H9 (cell line): ENCODE measurements around the gene TYW5. TPM values are rescaled to one million over a fixed set of nuclear protein-coding genes. Genes with fewer than 3 reads are reported as not detected.

Experiments used
- DNase-seq: peaks from one replicate; pipeline ENCODE4 v3.0.0-alpha.2; 2017
- H2AFZ ChIP-seq: one replicate; pipeline ENCODE4 v1.6.1; 2013; ENCODE audit warnings: mild to moderate bottlenecking, low read length, control low read depth, moderate library complexity
- H2AK5ac ChIP-seq: 2 replicates; pipeline ENCODE4 v1.6.1; 2013; ENCODE audit warnings: low read length, control low read depth, mixed read lengths; ENCODE audit not compliant: insufficient read length
- H2BK120ac ChIP-seq: one replicate; pipeline ENCODE4 v1.6.1; 2013; ENCODE audit warnings: low read depth, mild to moderate bottlenecking, low read length, control low read depth, inconsistent platforms; ENCODE audit not compliant: poor library complexity, severe bottlenecking
- H2BK12ac ChIP-seq: 2 replicates; pipeline ENCODE4 v1.6.1; 2013; ENCODE audit warnings: low read length, control low read depth, mixed read lengths, low read depth; ENCODE audit not compliant: insufficient read length
- H2BK15ac ChIP-seq: 2 replicates; pipeline ENCODE4 v1.6.1; 2013; ENCODE audit warnings: low read depth, low read length, control low read depth
- H2BK20ac ChIP-seq: one replicate; pipeline ENCODE4 v1.6.1; 2013; ENCODE audit warnings: low read depth, mild to moderate bottlenecking, low read length, control low read depth, inconsistent platforms; ENCODE audit not compliant: poor library complexity, severe bottlenecking
- H2BK5ac ChIP-seq: 2 replicates; pipeline ENCODE4 v1.6.1; 2013; ENCODE audit warnings: low read length, control low read depth, mixed read lengths; ENCODE audit not compliant: insufficient read length
- H3K14ac ChIP-seq: 2 replicates; pipeline ENCODE4 v1.6.1; 2013; ENCODE audit warnings: low read length, control low read depth; ENCODE audit not compliant: insufficient read depth
- H3K18ac ChIP-seq: 2 replicates; pipeline ENCODE4 v1.6.1; 2013; ENCODE audit warnings: low read depth, mild to moderate bottlenecking, mixed read lengths, low read length, control low read depth; ENCODE audit not compliant: insufficient read length
- H3K23ac ChIP-seq: 2 replicates; pipeline ENCODE4 v1.6.1; 2013; ENCODE audit warnings: low read length, control low read depth, mixed read lengths, low read depth; ENCODE audit not compliant: insufficient read length
- H3K23me2 ChIP-seq: 2 replicates; pipeline ENCODE4 v1.6.1; 2013; ENCODE audit warnings: low read depth, mild to moderate bottlenecking, mixed read lengths, low read length, control low read depth; ENCODE audit not compliant: insufficient read length, poor library complexity, severe bottlenecking
- H3K27ac ChIP-seq: 2 replicates; pipeline ENCODE4 v1.5.1; 2013; ENCODE audit warnings: low read length, control low read depth, mixed read lengths, low read depth; ENCODE audit not compliant: insufficient read length
- H3K27me3 ChIP-seq: 2 replicates; pipeline ENCODE4 v1.6.1; 2013; ENCODE audit warnings: low read length, control low read depth, inconsistent platforms; ENCODE audit not compliant: insufficient read depth
- H3K4ac ChIP-seq: 2 replicates; pipeline ENCODE4 v1.6.1; 2013; ENCODE audit warnings: low read depth, mild to moderate bottlenecking, control low read depth, inconsistent platforms, low read length, moderate library complexity
- H3K4me1 ChIP-seq: 2 replicates; pipeline ENCODE4 v1.6.1; 2013; ENCODE audit warnings: low read length, control low read depth, inconsistent platforms; ENCODE audit not compliant: insufficient read depth
- H3K4me2 ChIP-seq: 2 replicates; pipeline ENCODE4 v1.6.1; 2013; ENCODE audit warnings: low read length, control low read depth, mixed read lengths; ENCODE audit not compliant: insufficient read length, insufficient read depth
- H3K56ac ChIP-seq: 2 replicates; pipeline ENCODE4 v1.6.1; 2013; ENCODE audit warnings: low read depth, mild to moderate bottlenecking, mixed read lengths, low read length, control low read depth; ENCODE audit not compliant: insufficient read length
- H3K79me1 ChIP-seq: 2 replicates; pipeline ENCODE4 v1.6.1; 2013; ENCODE audit warnings: low read depth, mild to moderate bottlenecking, moderate library complexity, low read length, control low read depth, inconsistent platforms; ENCODE audit not compliant: insufficient read depth, poor library complexity, severe bottlenecking
- H3K79me2 ChIP-seq: 2 replicates; pipeline ENCODE4 v1.6.1; 2013; ENCODE audit warnings: low read length, control low read depth, inconsistent platforms; ENCODE audit not compliant: insufficient read depth
- H3K9ac ChIP-seq: 2 replicates; pipeline ENCODE4 v1.6.1; 2013; ENCODE audit warnings: low read length, control low read depth, mixed read lengths; ENCODE audit not compliant: insufficient read length; ENCODE audit errors: extremely low read depth
- H3K9me3 ChIP-seq: one replicate; pipeline ENCODE4 v1.6.1; 2013; ENCODE audit warnings: low read depth, low read length, inconsistent platforms; ENCODE audit not compliant: control insufficient read depth
- H3T11ph ChIP-seq: one replicate; pipeline ENCODE4 v1.6.1; 2013; ENCODE audit warnings: mild to moderate bottlenecking, low read length, control low read depth, inconsistent platforms
- H4K20me1 ChIP-seq: one replicate; pipeline ENCODE4 v1.6.1; 2013; ENCODE audit not compliant: control insufficient read depth, insufficient read length, insufficient read depth
- H4K5ac ChIP-seq: 2 replicates; pipeline ENCODE4 v1.6.1; 2013; ENCODE audit warnings: low read depth, mild to moderate bottlenecking, mixed read lengths, low read length, control low read depth; ENCODE audit not compliant: insufficient read length
- H4K8ac ChIP-seq: replicated peaks from 2 replicates; pipeline ENCODE4 v1.6.1; 2013; ENCODE audit warnings: low read length, control low read depth, mixed read lengths, low read depth; ENCODE audit not compliant: insufficient read length
- H4K91ac ChIP-seq: 2 replicates; pipeline ENCODE4 v1.6.1; 2013; ENCODE audit warnings: low read depth, mild to moderate bottlenecking, moderate library complexity, mixed read lengths, low read length, control low read depth; ENCODE audit not compliant: insufficient read length
- H3K27ac Mint-ChIP-seq, 3 experiments: 2 replicates in 2 of 3; 3 replicates in 1 of 3; pipeline ENCODE4 v1.8.0; 2020 to 2021; ENCODE audit warnings: mixed read lengths in 3 of 3, mild to moderate bottlenecking in 1 of 3, moderate library complexity in 1 of 3
- H3K27me3 Mint-ChIP-seq: 2 replicates; pipeline ENCODE4 v1.8.0; 2021; ENCODE audit warnings: low read depth, mild to moderate bottlenecking, moderate library complexity, mixed read lengths
- H3K36me3 Mint-ChIP-seq, 3 experiments: 2 replicates in 2 of 3; 3 replicates in 1 of 3; pipeline ENCODE4 v1.8.0; 2020 to 2021; ENCODE audit warnings: low read depth in 3 of 3, mixed read lengths in 3 of 3; ENCODE audit not compliant: insufficient read depth in 1 of 3
- H3K4me1 Mint-ChIP-seq, 2 experiments: 2 replicates each; pipeline ENCODE4 v1.8.0; 2020; ENCODE audit warnings: mixed read lengths in 2 of 2
- H3K4me3 Mint-ChIP-seq, 2 experiments: 2 replicates in 1 of 2; 3 replicates in 1 of 2; pipeline ENCODE4 v1.8.0; 2020 to 2021; ENCODE audit warnings: mild to moderate bottlenecking in 2 of 2, mixed read lengths in 2 of 2, moderate library complexity in 1 of 2
- H3K9me3 Mint-ChIP-seq, 2 experiments: 2 replicates in 1 of 2; 3 replicates in 1 of 2; pipeline ENCODE4 v1.8.0; 2020; ENCODE audit warnings: mild to moderate bottlenecking in 2 of 2, mixed read lengths in 2 of 2, moderate library complexity in 1 of 2
- WGBS: extraction: QIAGEN DNeasy Blood & Tissue Kit; methylation state at CpG from one replicate; pipeline ENCODE4 v1.1.7; 2013; ENCODE audit warnings: missing lambda C conversion rate, low lambda C conversion rate, mixed read lengths; ENCODE audit not compliant: insufficient read length; ENCODE audit errors: extremely low coverage; 5-methylcytosine and 5-hydroxymethylcytosine counted together
- total RNA-seq: library from RNA; stranded (reverse); gene quantifications from 2 replicates; pipeline ENCODE4 v1.2.1, GENCODE V29; 2021
- TF ChIP-seq, protein P1 (sequence below): fragments of 200-600 bp; sonication (generic); conservative IDR thresholded peaks from 3 replicates; pipeline ENCODE4 v1.8.0; 2021; ENCODE audit warnings: antibody characterized with exemption, mild to moderate bottlenecking

The TYW5 gene
- total RNA-seq, 1 experiment from 2014 or later = 17.7 TPM

DNA sequence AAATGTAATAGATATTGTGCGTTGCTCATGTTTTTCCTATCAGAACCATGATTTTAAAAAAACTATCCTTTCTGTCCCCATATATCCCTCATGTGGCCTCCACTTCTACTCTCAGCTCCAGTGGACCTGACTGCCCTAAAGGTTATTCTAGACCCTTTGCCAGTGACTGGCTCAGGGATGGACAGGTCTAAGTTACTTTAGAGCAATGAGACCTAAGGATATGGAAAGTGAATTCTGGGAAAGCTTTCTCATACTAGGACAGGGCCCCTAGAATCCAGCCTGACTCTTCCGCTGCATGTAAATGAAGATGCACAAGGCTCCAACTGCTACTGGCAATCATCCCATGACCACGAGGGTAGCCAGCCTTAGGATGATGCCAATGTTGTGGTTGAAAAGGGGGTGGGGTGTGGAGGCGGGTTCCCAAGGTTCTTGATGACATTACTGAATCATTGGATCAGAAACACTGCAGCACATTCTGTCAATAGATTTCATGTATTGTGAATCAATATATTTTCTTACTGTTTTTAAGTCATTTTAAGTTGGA is 22.9 kb downstream of the TYW5 start:
- no peak overlapping the region for H3K18ac ChIP-seq
- no peak overlapping the region for H2BK120ac ChIP-seq
- H3K27ac ChIP-seq = peak overlapping the region; percentile 26
- H4K8ac ChIP-seq = no peak overlapping the region
- Mint-ChIP-seq H3K4me3 (no peak overlapping the region; a peak in 1 of 5 replicates), H3K36me3 (peaks cover 9 to 54% (median 38%) of the 10 kb centered on the region in 3 experiments; a peak in 6 of 7 replicates), H3K9me3 (no peaks in the 10 kb centered on the region), H3K27ac (peak overlapping the region in 1 of 3 experiments; percentile 85; a peak in 1 of 7 replicates), H3K4me1 (peaks cover 20% of the 10 kb centered on the region in 2 experiments), H3K27me3 (no peaks in the 10 kb centered on the region)
- no peak overlapping the region for H4K91ac ChIP-seq
- no peak overlapping the region for H3K56ac ChIP-seq
- H3K79me2 ChIP-seq = no peaks in the 10 kb centered on the region
- H3T11ph ChIP-seq = no peak overlapping the region
- H2BK20ac ChIP-seq = no peak overlapping the region
- H3K4ac ChIP-seq = no peak overlapping the region
- H2AK5ac ChIP-seq = no peak overlapping the region
- no peak overlapping the region for H3K9ac ChIP-seq
- H3K4me1 ChIP-seq = no peaks in the 10 kb centered on the region
- H2BK5ac ChIP-seq = no peak overlapping the region
- H4K5ac ChIP-seq = no peak overlapping the region
- H3K4me2 ChIP-seq = no peak overlapping the region
- H2BK12ac ChIP-seq = no peak overlapping the region
- no peaks in the 10 kb centered on the region for H3K9me3 ChIP-seq
- H3K79me1 ChIP-seq = no peaks in the 10 kb centered on the region
- H2BK15ac ChIP-seq = no peak overlapping the region
- H4K20me1 ChIP-seq = no peaks in the 10 kb centered on the region
- no peak overlapping the region for H3K23ac ChIP-seq
- no CpG with 5 or more reads among the region's 4 CpGs for whole genome bisulfite sequencing
- H3K27me3 ChIP-seq = no peaks in the 10 kb centered on the region
- H3K14ac ChIP-seq = no peak overlapping the region
- no peaks in the 10 kb centered on the region for H3K23me2 ChIP-seq
- H2AFZ ChIP-seq = no peak overlapping the region
- DNase-seq = no peak
- TF ChIP-seq, protein P1, sequence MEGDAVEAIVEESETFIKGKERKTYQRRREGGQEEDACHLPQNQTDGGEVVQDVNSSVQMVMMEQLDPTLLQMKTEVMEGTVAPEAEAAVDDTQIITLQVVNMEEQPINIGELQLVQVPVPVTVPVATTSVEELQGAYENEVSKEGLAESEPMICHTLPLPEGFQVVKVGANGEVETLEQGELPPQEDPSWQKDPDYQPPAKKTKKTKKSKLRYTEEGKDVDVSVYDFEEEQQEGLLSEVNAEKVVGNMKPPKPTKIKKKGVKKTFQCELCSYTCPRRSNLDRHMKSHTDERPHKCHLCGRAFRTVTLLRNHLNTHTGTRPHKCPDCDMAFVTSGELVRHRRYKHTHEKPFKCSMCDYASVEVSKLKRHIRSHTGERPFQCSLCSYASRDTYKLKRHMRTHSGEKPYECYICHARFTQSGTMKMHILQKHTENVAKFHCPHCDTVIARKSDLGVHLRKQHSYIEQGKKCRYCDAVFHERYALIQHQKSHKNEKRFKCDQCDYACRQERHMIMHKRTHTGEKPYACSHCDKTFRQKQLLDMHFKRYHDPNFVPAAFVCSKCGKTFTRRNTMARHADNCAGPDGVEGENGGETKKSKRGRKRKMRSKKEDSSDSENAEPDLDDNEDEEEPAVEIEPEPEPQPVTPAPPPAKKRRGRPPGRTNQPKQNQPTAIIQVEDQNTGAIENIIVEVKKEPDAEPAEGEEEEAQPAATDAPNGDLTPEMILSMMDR = no peak
